Ovary (tissue), 3 donors: ENCODE measurements around the gene CD164L2.

ENCODE experiments used
- POLR2A ChIP-seq: fragments of 450-650 bp; IDR thresholded peaks from one replicate; pipeline ENCODE4 v1.6.1; 2017; ENCODE audit warnings: antibody characterized with exemption, mild to moderate bottlenecking, moderate library complexity
- TF ChIP-seq, protein P1 (sequence below), 3 donors: fragments of 450-650 bp in 2 of 3; fragments of 200-600 bp in 1 of 3; IDR thresholded peaks; one replicate each; pipeline versions ENCODE4 v1.5.1 to v1.8.0; 2016 to 2022; ENCODE audit warnings: antibody characterized with exemption in 3 of 3, mild to moderate bottlenecking in 1 of 3
- donor health status: DM: no; HTN: no; CAD: no.

DNA sequence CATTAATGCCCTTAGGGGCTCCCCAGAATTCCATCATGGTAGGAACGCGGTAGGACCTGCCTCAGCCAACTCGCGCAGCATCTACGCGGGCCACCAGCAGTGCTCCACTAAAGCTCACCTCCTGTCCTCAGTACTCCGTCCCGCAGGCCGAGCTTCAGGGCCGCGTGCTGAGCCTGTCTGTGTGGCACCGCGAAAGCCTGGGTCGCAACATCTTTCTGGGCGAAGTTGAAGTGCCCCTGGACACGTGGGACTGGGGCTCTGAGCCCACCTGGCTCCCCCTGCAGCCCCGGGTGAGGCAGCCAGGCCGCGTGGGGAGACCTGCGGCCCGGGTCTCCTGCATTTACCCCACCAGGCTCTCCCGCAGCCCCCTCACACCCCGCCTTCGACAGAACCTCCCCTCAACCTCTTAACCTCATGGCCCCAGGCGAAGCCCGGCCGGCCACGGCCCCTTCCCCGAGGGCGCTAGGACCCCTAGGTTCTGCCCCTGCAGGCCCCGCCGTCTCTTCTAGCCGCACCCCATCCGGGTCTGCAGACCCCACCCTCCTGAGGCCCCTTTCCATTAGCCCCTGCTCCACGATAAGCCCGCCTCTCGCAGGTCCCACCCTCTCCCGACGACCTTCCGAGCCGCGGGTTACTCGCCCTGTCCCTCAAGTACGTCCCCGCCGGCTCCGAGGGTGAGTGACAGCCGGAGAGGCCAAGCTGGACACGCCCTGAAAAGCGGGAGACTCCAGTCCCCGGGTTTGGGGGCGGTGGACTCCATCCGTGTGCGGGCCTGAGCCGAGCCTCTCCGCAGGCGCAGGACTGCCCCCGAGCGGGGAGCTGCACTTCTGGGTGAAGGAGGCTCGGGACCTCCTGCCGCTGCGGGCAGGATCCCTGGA lies 32.2 kb downstream of the CD164L2 start:
- TF ChIP-seq, protein P1, sequence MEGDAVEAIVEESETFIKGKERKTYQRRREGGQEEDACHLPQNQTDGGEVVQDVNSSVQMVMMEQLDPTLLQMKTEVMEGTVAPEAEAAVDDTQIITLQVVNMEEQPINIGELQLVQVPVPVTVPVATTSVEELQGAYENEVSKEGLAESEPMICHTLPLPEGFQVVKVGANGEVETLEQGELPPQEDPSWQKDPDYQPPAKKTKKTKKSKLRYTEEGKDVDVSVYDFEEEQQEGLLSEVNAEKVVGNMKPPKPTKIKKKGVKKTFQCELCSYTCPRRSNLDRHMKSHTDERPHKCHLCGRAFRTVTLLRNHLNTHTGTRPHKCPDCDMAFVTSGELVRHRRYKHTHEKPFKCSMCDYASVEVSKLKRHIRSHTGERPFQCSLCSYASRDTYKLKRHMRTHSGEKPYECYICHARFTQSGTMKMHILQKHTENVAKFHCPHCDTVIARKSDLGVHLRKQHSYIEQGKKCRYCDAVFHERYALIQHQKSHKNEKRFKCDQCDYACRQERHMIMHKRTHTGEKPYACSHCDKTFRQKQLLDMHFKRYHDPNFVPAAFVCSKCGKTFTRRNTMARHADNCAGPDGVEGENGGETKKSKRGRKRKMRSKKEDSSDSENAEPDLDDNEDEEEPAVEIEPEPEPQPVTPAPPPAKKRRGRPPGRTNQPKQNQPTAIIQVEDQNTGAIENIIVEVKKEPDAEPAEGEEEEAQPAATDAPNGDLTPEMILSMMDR (IDR thresholded peaks at IDR 0.05): no peak
- TF ChIP-seq POLR2A: no peak
